KG1 (cell line): ENCODE results near the gene SOX9.

ENCODE experiments used
- DNase-seq: peaks from one replicate; lab custom pipeline; 2025; lab: John Stamatoyannopoulos, UW

Gene SOX9

DNA sequence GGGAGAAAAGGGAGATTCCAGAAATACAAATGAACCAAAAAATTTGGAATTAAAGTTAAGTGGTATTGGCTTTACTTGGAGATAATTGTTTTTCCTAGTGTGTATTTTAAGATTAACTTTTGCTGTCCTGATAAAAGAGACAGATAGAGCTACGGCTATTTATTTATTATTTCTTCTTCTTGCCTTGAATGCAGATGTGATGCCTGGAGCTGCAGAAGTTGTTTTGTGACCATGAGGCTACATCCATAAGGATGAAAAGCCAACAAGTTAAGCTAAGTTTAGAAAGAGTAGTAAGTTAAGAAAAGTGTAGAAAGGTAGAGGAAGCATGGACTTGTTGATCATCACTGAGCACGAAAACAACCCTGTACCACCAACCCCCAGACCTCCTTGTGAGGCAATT lies 41.7 kb downstream of the SOX9 start:
- no peak for DNase-seq

DNA sequence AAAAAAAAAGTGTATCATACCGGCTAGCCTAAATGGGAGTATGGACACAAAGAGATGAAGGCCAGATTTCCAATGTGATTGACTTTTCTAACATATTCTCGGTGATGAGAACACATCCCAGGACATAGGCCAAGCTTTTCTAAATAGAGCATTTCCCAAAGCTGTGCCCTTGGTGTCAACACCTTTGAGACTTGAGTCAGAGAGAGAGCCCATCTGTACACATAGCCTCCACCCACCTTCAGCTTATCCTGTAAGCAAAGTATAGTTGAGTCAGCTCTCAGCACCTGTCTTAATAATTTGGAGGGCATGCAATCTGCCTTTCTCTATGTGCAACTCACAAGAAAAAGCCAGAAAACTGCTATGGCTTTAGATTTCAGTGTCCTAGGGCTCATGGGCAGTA lies 42.7 kb downstream of the SOX9 start:
- DNase-seq: no peak

DNA sequence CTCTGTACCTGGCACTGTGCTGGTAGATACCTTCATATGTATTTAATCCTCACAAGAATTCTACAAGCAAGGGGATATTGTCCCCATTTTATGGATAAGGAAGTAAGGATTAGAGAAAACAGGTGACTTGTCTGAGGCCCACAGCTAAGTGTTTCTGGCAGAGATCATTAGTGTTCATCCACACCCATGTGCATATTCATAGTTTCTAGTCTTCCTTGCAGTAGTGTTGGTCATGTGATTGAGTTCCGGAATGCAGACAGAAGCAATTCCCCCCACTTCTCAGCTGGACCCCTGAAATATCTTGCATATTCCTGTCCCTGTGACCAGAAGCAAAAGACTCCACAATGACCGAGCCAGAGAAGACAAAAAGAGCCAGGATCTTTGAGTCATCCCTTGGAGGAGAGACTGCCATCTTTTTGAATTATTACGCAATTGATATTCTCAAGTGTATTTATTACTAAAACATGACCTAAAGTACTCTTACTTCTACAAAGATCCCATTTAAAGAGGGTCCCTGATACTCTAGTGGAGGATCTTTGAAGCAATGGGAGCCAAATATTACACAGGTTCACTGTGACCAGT lies 43.4 kb downstream of the SOX9 start:
- DNase-seq: no peak

DNA sequence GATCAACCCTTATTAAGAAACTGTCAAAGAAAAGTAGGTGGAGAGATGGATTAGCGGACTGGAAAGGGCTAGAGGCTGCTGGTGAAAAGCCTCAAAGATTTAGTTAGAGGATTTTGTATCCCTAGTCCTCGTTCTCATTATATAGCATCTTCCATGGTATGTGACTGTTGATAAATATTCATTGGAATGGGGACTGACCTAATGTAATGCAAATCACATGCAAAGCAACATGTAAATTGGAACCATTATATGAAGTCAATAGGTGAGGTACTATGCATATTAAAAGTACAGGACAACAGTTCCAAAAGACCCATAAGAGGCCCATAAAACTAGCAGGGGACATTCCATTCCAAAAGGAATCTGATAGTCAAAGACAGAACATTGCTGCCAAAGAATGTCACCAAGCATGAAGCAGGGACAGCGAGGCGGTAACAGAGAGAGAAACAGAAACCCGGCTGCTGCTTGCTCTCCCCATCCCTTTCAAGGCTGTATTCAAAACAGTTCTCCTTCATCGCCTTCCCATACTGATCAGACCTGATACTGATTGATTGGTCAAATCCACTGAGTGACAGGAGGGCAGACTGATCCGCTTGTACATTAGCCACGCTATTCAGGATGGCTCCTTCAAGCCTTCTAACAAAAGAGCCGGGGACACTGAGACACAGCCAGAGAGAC lies 44.5 kb downstream of the SOX9 start:
- no peak for DNase-seq

DNA sequence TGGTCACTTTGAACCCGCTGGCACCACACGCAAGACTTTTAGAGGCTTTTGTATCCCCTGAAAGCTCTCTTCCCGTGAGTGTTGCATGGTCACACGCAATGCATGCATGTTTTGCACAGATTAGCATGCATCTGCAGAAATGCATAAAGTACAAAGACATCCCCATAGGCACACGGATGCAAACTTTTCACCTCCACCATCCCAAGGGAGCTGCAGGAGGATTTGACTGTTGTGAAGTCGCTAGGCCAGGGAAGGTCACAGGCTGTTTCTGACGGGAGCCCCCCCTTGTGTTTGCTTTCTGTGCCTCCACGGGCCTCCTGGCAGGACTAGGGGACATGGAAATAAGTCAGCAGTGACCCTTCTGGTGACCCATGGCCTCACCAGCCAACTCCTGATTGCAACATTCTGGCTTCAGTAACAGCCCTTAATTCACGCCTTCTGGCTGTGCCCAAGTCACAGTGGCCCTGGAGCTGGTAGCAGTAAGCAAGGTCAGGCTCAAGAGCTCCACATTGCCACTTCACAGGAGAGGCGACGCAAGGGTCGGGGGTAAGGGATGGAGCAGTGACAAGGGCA lies 45.1 kb downstream of the SOX9 start:
- no peak for DNase-seq

DNA sequence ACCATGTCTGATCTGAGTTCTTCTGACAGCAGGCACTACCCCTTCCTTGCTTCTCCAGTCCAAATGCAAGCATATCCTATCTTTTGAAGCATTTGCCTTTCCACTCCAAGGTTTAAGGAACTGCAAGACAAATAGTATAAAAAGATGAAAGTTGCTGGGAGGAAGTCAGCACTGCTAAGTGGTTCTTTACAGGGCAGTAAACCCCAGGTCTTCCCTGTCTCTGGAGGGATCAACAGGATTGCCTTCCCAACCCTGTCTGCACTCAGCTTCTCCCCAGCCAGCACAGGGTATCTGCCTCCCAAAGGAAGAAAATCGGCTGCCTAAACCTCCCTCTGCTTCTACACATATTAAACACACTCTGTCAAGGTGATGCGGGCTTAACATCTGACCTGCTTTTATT lies 46.8 kb downstream of the SOX9 start:
- DNase-seq: no peak

DNA sequence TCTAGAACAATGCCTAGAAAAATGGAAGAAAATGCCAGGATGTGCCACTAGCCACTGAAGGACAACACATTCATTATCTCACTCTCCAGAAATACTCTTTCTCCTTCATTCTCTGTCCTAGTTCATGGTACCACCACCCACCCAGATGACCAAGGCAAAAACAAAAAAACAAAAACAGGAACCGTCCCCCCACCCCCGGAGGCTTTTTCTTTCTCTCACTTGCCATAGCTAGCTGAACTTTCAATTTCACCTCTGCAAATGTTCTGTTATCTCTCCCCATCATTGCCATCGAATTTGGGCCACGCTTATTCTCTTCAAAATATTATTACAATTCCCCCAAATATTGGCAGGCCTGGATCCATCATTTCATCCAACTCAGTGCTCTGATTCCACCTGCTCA lies 49.0 kb downstream of the SOX9 start:
- no peak for DNase-seq

DNA sequence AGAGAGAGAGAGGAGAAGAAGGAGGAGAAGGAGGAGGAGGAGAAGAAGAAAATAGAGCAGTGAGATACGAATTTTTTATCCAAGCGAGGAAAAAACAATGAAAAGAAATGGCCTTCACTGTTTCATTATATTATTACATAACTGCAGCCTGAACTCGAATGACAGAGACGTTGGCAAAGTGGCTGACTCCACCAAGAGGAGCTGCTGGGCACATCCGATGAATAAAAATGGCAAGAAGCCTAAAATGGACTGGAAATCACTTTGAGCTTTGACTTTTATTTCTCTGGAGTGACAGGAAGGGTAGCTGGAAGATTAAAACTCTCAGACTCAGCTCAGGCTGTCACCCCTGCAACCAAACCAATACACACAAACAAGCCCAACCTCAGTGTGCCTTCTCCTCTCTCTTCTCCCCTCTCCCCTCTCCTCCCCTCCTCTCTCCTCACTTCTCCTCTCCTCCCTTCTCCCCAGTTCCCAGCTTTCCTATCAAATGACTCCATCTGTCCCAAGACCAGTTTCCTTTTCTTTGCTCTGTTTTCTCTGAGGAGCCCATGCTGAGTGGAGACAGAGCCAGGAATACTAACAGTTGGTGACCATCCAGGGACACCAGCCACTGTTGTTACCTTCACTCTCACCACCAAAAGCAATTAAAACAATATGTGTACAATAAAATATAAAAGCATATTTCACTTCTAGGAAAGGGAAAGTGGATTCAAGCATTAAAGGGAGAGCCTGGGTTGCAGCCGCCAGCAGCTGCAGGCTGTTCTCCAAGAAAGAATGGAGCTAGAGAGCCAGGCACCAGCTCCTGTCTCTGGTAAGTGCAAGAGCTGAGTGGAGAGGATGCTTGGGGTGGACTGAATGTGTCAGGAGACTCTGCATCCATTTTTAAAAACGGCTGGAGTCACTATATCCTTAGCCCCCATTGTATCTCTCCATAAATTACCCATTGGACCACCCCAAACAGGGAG lies 51.2 kb downstream of the SOX9 start:
- no peak for DNase-seq

DNA sequence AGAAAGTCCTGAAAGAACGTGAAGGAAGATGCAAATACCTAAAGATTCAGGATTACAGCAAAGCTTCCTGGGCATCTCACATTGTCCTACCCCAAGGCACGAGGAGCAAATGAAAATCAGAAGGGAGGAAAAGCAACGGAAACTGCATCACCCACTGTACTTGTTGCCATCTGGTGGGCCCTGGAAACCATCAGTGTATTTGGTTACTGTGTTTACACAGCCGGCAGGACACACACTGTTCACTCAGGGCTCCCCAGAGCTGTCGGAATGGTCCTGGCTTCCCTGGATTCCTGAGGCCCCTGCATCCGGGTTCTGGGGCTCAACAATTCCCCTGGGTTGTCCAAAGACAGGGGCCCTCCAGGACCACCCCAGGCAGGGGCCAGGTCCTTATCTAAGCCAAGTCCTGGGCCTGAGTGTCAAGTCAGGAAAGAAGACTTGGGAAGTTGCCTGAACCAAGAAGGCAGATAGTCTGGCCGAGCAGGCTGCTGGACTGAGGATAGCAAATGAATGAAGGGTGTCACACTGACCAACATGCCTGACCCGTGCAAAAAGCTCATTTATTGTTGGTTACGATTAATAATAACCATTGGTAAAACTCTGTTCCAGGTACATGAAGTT lies 52.8 kb downstream of the SOX9 start:
- DNase-seq: no peak

DNA sequence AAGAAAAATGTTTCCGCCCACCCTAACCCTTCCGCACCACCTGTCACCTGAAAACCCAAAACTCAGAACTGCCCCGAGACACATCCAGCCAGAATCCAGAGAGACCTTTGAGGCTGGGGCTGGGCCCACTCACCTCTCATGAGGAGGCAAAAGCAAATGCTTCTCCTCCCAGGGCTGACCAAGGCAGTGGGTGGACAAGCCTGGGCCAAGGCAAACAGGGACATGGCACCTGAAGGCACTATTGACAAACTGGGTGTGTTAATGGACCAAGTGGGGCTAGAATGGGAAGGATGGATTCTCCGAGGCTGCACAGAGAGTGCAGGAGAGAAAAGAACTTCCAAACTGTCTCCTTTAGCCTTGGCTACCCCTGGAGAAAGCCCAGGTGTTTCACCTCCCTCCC lies 54.4 kb downstream of the SOX9 start:
- DNase-seq: no peak
